ENCODE data around the gene FAM199X. TPM values are rescaled to one million over a fixed set of nuclear protein-coding genes. Genes with fewer than 3 reads are reported as not detected.

FAM199X gene
- total and polyA plus RNA-seq, 2 experiments from 2014 or later, result 11.7 to 29.1 TPM

- Histone ChIP-seq H2AFZ (no peak overlapping the region), H3K27me3 (no peaks in the 10 kb centered on the region), H3K27ac (no peak overlapping the region), H3K9me2 (replicated peaks; ENCODE audit: insufficient read depth) (no peaks in the 10 kb centered on the region), H3K9me3 (ENCODE audit: low read depth) (no peaks in the 10 kb centered on the region), H4K20me1 (ENCODE audit: insufficient read depth, poor library complexity, severe bottlenecking) (no peaks in the 10 kb centered on the region), H3K4me2 (no peak overlapping the region), H3K4me1 (ENCODE audit: insufficient read depth) (no peaks in the 10 kb centered on the region), H3K79me2 (peaks cover 6% of the 10 kb centered on the region), H3K4me3 (no peak overlapping the region), H3K36me3 (replicated peaks; ENCODE audit: insufficient read depth, low read depth) (no peaks in the 10 kb centered on the region)
- TF ChIP-seq EZH2phosphoT487 (IDR thresholded peaks at IDR 0.05; ENCODE audit: low read depth, severe bottlenecking, unreplicated experiment) (no peak), CTCF (IDR thresholded peaks at IDR 0.05; ENCODE audit: poor library complexity) (no peak), EZH2 (IDR thresholded peaks at IDR 0.05; ENCODE audit: borderline replicate concordance) (no peak)
- no peak for DNase-seq (ENCODE audit: low spot score)
- WGBS (ENCODE audit: low lambda C conversion rate, missing lambda C conversion rate), result 81% methylated on average over 3 of the region's 3 CpGs
These were observed 28.8 kb upstream of the FAM199X start for GRCh38 chrX:104137496-104137895.

- DNase-seq (ENCODE audit: low spot score), result no peak
These were observed 25.0 kb upstream of the FAM199X start for GRCh38 chrX:104141087-104141760.

GRCh38 chrX:104151037-104151436 is 15.2 kb upstream of the FAM199X start:
- Histone ChIP-seq H3K4me1 (ENCODE audit: insufficient read depth) (no peaks in the 10 kb centered on the region), H3K36me3 (replicated peaks; ENCODE audit: insufficient read depth, low read depth) (no peaks in the 10 kb centered on the region), H3K9me2 (replicated peaks; ENCODE audit: insufficient read depth) (no peaks in the 10 kb centered on the region), H2AFZ (no peak overlapping the region), H3K4me2 (no peak overlapping the region), H3K79me2 (peaks cover 21% of the 10 kb centered on the region), H3K4me3 (no peak overlapping the region), H4K20me1 (ENCODE audit: insufficient read depth, poor library complexity, severe bottlenecking) (no peaks in the 10 kb centered on the region), H3K27ac (no peak overlapping the region), H3K9me3 (ENCODE audit: low read depth) (no peaks in the 10 kb centered on the region), H3K27me3 (no peaks in the 10 kb centered on the region)
- DNase-seq (ENCODE audit: low spot score), result no peak
- TF ChIP-seq EZH2phosphoT487 (IDR thresholded peaks at IDR 0.05; ENCODE audit: low read depth, severe bottlenecking, unreplicated experiment) (no peak), CTCF (IDR thresholded peaks at IDR 0.05; ENCODE audit: poor library complexity) (no peak), EZH2 (IDR thresholded peaks at IDR 0.05; ENCODE audit: borderline replicate concordance) (no peak)
- whole genome bisulfite sequencing (ENCODE audit: low lambda C conversion rate, missing lambda C conversion rate), result 19% methylated on average over 1 of the region's 1 CpG

More at GRCh38 chrX:104141087-104141760, 25.0 kb upstream of the FAM199X start:
- Histone ChIP-seq H3K27ac (no peak overlapping the region), H3K27me3 (no peaks in the 10 kb centered on the region), H3K36me3 (replicated peaks; ENCODE audit: insufficient read depth, low read depth) (no peaks in the 10 kb centered on the region), H3K4me1 (ENCODE audit: insufficient read depth) (no peaks in the 10 kb centered on the region), H3K4me2 (no peak overlapping the region), H4K20me1 (ENCODE audit: insufficient read depth, poor library complexity, severe bottlenecking) (no peaks in the 10 kb centered on the region), H3K4me3 (no peak overlapping the region), H3K79me2 (no peaks in the 10 kb centered on the region), H3K9me3 (ENCODE audit: low read depth) (no peaks in the 10 kb centered on the region), H2AFZ (no peak overlapping the region), H3K9me2 (replicated peaks; ENCODE audit: insufficient read depth) (no peaks in the 10 kb centered on the region)
- WGBS (ENCODE audit: low lambda C conversion rate, missing lambda C conversion rate), result 89% methylated on average over 8 of the region's 8 CpGs
- TF ChIP-seq EZH2phosphoT487 (IDR thresholded peaks at IDR 0.05; ENCODE audit: low read depth, severe bottlenecking, unreplicated experiment), result no peak

GRCh38 chrX:104156630-104157529 is 9.4 kb upstream of the FAM199X start, which contains the start of gene SLC25A53:
TSS of gene SLC25A53 (minus strand) at chrX:104157009. CDS start at chrX:104105257, 51,752 bp downstream.
- 47% methylated on average over 43 of the region's 44 CpGs for WGBS (ENCODE audit: low lambda C conversion rate, missing lambda C conversion rate)
- H4K20me1 ChIP-seq (ENCODE audit: insufficient read depth, poor library complexity, severe bottlenecking), result no peaks in the 10 kb centered on the region
- no peaks in the 10 kb centered on the region for H3K9me2 ChIP-seq (replicated peaks; ENCODE audit: insufficient read depth)
- H3K27me3 ChIP-seq, result no peaks in the 10 kb centered on the region
- H3K79me2 ChIP-seq, result peaks cover 22% of the 10 kb centered on the region
- H3K4me3 ChIP-seq, result peak within 1 kb of the TSS; percentile 49
- H2AFZ ChIP-seq, result peak within 1 kb of the TSS; percentile 90
- TF ChIP-seq EZH2 (IDR thresholded peaks at IDR 0.05; ENCODE audit: borderline replicate concordance) (no peak), CTCF (IDR thresholded peaks at IDR 0.05; ENCODE audit: poor library complexity) (no peak), EZH2phosphoT487 (IDR thresholded peaks at IDR 0.05; ENCODE audit: low read depth, severe bottlenecking, unreplicated experiment) (no peak)
- H3K27ac ChIP-seq, result peak within 1 kb of the TSS; percentile 99
- DNase-seq (ENCODE audit: low spot score), result peak; percentile 84
- H3K4me1 ChIP-seq (ENCODE audit: insufficient read depth), result no peaks in the 10 kb centered on the region
- H3K36me3 ChIP-seq (replicated peaks; ENCODE audit: insufficient read depth, low read depth), result no peaks in the 10 kb centered on the region
- H3K9me3 ChIP-seq (ENCODE audit: low read depth), result no peaks in the 10 kb centered on the region
- peak within 1 kb of the TSS; percentile 74 for H3K4me2 ChIP-seq

Data from hepatocyte (in vitro differentiated cells).